NCI-H226 (cell line): ENCODE measurements around the gene GRM1.

Experiments used
- DNase-seq: peaks from one replicate; pipeline ENCODE4 v3.0.0-alpha.2; 2015

The GRM1 gene

GRCh38 chr6:146282837-146283236 is 254.0 kb downstream of the GRM1 start:
- DNase-seq: no peak

DNA sequence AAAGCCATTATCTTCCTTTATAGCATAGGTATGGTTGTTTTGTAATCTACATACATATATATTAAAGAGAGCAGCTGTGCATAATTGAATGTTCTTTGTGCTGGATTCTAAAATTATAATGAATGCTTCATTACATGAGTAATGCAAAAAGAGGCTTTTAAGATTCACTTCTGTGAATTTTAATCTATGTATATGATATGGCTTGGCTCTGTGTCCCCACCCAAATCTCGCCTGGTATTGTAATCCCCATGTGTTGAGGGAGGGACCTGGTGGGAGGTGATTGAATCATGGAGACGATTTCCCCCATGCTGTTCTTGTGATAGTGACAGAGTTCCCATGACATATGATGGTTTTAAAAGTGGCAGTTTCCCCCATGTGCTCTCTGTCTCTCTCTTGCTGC is 255.4 kb downstream of the GRM1 start:
- no peak for DNase-seq

DNA sequence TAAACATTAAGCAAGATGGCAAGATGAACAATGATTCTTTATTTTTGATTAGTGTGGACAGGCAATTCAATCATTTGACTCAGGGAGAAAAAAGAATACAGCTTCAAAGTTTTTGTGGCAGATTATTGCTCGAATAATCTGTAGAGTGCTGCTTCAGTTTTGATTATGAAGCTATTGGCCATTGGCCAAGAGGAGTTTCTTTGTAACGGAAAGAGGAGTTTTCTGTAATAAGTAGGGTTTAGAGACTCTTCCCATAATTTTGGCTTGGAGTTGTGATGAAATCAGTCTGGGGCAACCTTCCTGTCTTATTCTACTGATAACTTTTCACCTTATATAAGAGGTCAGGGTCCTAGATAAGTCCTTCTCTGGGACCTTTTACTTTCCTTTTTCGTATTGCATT is 258.1 kb downstream of the GRM1 start:
- DNase-seq: no peak

- peak; percentile 65 for DNase-seq
These were observed 259.0 kb downstream of the GRM1 start for GRCh38 chr6:146287691-146288369.

DNA sequence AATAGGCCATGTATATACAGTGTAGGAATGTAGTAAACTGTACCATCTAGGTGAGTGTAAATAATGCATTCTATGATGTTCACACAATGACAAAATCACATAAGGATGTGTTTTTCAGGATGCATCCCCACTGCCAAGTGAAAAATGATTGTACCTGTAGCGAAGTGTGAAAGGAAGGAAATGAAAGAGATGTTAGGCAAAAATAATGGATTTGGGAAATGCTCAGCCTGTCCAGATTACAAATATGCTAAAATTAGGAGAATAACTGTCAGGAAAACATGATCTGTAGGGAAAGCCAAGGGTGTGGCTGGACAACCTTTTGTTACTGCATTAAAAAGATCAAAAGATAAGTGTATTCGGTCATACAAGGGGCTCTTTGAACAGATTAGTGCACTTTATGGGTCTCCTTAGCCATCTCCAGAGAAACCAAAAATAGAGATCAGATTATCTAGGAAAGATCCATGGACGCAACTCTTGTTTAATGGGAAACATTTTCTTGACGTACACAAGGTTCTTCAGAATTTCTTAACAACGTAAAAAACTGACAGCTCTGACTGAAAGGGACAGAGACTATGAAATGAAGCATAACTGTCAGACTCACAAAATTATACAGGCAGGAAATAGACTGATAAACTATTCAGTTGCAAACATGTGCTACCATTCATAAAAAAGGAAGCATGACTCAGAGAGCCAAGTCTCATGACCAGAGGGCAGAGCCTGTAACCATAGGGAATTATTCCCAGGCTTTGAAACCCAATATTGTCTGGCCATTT is 261.1 kb downstream of the GRM1 start:
- DNase-seq: peak; percentile 70

GRCh38 chr6:146290589-146290901 is 261.7 kb downstream of the GRM1 start:
- no peak for DNase-seq

- DNase-seq: no peak
These were observed 263.6 kb downstream of the GRM1 start for GRCh38 chr6:146292506-146292905.

DNA sequence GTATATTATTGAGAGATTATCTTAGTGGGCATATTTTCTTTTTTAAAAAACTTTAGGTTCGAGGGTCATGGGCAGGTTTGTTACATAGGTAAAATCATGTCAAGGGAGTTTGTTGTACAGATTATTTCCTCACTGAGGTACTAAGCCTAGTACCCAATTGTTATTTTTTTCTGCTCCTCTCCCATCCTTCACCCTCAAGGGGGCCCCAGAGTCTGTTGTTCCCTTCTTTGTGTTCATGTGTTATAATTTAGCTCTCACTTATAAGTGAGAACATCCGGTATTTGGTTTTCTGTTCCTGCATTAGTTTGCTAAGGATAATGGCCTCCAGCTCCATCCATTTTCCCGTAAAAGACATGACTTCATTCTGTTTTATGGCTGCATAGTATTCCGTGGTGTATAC is 266.8 kb downstream of the GRM1 start:
- no peak for DNase-seq

DNA sequence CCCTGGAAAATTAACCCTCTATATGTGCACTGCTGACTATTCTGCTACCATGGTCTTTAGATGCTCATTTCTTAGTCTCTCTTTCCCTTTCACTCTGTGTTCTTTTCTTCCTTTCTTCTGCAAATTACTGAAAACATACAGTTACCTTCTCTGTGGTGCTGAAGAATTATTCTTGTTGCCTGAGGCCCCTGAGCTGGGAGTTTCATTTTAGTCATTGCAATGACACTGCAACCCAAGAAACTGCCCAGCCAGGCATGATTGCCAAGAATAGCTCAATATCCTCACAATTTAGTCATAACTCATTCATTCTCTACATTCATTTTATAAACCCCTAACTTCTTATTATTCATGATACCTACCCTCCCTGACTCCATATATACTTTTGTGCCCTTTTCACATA is 269.0 kb downstream of the GRM1 start:
- no peak for DNase-seq

DNA sequence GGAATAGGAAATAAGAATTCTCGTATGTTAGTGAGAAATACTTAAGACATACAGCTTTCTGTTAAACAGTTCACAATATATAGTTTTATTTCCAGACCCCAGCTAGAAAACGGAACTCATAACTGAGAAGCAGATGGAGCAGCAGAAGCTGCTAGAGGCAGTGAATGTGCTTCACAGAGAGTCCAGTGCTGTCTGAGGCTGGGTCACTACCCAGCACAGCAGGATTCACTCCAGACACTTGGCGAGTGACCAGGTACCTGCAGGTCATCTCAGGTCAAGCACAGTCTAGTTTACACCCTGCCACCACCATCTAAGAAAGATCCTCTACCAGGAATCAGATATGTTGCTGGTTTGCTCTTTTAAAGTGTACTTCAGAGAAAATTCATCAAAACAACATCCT is 271.7 kb downstream of the GRM1 start:
- DNase-seq: no peak

- no peak for DNase-seq
These were observed 272.9 kb downstream of the GRM1 start for GRCh38 chr6:146301764-146302163.

GRCh38 chr6:146302994-146303393 is 274.1 kb downstream of the GRM1 start:
- DNase-seq: no peak

GRCh38 chr6:146304181-146304580 is 275.3 kb downstream of the GRM1 start:
- DNase-seq: no peak

GRCh38 chr6:146305092-146305491 is 276.2 kb downstream of the GRM1 start:
- DNase-seq: no peak

GRCh38 chr6:146305951-146306350 is 277.1 kb downstream of the GRM1 start:
- DNase-seq: no peak

DNA sequence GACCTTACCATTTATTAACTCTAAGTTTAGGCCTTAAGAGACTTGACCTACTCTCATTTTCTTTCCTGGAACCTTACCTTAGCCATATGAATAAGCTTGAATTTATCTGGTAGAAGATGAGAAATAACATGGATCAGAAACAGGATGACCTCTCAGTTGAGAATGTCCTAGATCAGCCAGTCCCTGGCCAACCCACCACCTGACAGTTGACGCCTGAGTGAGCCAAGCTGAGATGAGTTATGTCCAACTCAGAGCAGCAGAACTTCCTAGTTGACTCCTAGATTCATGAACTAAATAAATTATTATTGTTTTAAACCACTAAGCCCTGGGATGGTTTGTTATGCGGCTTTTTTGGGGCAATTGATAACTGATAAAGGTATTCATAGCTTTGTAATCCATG is 281.8 kb downstream of the GRM1 start:
- no peak for DNase-seq

DNA sequence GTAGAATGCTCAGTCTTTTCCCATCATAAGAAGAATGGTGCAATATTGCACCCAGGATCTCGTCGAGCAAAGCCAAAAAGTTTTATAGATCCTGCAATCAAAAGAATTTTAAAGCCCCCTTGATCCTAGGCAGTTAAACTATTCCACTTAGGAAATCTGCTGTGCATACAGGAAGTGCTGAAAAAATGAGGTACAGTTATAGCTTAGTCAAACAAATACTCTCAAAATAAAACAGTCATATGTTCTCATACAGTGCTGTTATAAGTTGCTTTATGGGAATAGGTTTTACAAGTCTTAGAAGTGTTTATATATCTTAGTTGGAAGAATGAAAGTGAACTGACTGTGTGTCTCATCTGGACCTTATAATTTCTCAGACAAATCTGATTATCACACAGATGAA is 282.2 kb downstream of the GRM1 start:
- no peak for DNase-seq

DNA sequence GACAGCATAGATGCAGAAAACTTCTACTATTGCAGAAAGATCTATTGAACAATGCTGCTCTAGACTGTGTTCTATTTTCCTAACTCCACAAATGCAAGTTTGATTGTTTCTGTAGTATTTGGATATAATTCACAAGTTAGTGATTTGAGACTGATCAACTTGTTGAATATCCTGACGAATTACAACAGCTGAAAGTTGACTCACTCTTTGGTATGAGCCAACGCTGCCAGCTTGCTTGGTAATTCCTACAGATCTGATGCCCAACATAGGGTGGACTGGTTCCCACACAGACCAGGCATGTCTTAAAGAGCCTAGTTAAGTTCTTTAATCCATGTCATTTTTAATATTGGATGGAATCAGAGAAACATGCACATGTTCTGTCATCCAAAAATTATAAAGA is 283.7 kb downstream of the GRM1 start:
- peak; percentile 5 for DNase-seq

- no peak for DNase-seq
These were observed 286.7 kb downstream of the GRM1 start for GRCh38 chr6:146315381-146316174.

DNA sequence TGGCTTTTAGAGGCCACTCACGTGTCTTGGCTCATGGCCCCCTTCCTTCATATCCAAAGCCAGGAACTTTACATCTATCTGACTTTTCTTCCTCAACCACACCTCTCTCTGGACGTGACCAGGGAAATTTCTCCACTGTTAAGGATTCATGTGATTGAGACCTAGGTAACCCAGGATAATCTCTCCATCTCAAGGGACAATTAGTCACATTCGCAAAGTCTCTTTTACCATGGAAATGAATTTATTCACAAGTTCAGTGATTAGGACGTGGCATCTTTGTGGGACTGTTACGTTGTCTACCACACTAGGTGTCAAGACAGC is 287.3 kb downstream of the GRM1 start:
- DNase-seq: no peak

DNA sequence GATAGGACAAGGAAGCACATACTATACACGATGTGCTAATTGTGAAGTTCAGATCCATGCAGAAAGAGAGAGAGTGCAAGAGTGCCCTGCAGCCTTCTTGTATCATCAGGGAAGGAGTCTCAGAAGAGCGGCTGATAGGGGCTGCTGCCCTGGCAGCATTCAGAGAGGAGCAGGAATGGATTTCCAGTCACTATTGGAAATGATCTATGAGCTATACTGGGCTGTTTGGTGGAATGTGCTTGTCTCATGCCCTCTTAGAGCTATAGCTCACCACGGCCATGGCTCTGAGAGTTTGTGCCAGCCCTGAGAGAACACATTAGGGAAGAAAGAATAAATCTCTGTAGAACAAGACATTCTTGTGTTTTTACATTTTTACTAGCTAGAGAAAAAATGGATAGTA is 302.2 kb downstream of the GRM1 start:
- no peak for DNase-seq

DNA sequence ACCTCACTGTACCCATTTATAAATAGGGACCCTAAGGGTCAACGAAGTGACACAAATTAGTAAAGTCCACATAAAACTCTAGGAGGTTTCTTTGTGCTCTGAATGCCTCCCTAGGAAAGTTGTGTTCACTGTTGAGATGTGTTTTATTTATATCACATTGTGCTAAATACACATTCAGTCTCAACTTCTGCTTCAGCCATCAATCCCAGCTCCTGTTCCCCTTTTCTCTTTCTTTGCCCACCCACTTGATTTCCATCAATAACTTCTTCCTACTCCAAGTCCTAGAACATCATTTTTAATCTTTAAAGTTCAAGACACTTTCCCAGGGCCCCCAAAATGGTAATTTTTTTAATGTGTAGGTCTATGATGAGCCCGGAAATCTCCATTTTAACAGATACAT is 306.5 kb downstream of the GRM1 start:
- DNase-seq: no peak

DNA sequence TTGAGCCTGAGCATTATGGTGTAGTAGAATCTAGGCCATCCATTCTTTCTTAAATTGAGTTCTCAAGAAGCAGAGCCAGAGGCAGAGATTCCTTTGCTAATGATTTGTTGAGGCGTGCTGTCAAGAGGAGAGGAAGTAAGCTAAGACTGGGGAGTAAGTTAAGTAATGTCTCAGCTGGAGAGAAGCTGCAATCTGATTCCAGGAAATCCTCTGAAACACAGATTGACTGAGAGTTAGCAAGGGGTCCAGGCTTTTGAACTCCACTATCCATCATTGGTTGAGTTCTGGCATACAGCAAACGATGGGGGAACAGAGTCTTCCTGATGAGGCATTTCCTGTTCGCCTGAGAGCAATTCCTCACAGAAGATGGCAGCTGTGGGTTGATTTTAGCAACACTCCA is 307.3 kb downstream of the GRM1 start:
- peak; percentile 3 for DNase-seq

GRCh38 chr6:146337376-146337775 is 308.5 kb downstream of the GRM1 start:
- no peak for DNase-seq
